GM21447 (cell line): ENCODE results near the gene NME5.
"Not testable (repeated sequence)": the region's sequence is repeated elsewhere in the genome, so short reads cannot be mapped to it uniquely, and the experiment has no call there.

Source experiments
- ATAC-seq: cut with Tn5 transposase; IDR thresholded peaks from one replicate; pipeline ENCODE4 v1.9.1; 2021; ENCODE audit not compliant: unreplicated experiment

NME5 gene

GRCh38 chr5:138138949-138139780, at the start of gene NME5:
NME5 (minus strand) TSS chr5:138139428; CDS start chr5:138138780, 648 bp downstream.
- ATAC-seq = no peak

GRCh38 chr5:138188626-138189025, 49.4 kb upstream of the NME5 start:
- ATAC-seq = no peak

GRCh38 chr5:138186002-138186447, 46.8 kb upstream of the NME5 start:
- no peak for ATAC-seq

- no peak for ATAC-seq
These were observed 43.6 kb upstream of the NME5 start for GRCh38 chr5:138182808-138183207.

GRCh38 chr5:138180841-138181240, 41.6 kb upstream of the NME5 start:
- no peak for ATAC-seq

- no peak for ATAC-seq
These were observed 41.1 kb upstream of the NME5 start for GRCh38 chr5:138180183-138180782.

GRCh38 chr5:138179277-138179857, 40.1 kb upstream of the NME5 start:
- ATAC-seq = no peak

GRCh38 chr5:138178516-138179276, 39.5 kb upstream of the NME5 start, which contains the start of the genes BRD8 and KIF20A:
BRD8 (minus strand) TSS chr5:138178630; CDS start chr5:138178614, 16 bp downstream.
KIF20A (plus strand) TSS chr5:138179112; CDS start chr5:138179681, 569 bp downstream.
- peak; percentile 82 for ATAC-seq

- peak; percentile 25 for ATAC-seq
These were observed 38.8 kb upstream of the NME5 start for GRCh38 chr5:138177941-138178515.

- no peak for ATAC-seq
These were observed 31.1 kb upstream of the NME5 start for GRCh38 chr5:138170299-138170698.

- ATAC-seq = no peak
These were observed 29.9 kb upstream of the NME5 start for GRCh38 chr5:138169124-138169523.

GRCh38 chr5:138163721-138164120, 24.5 kb upstream of the NME5 start:
- ATAC-seq = no peak

GRCh38 chr5:138160706-138161105, 21.5 kb upstream of the NME5 start:
- no peak for ATAC-seq

- ATAC-seq = no peak
These were observed 20.4 kb upstream of the NME5 start for GRCh38 chr5:138159666-138160065.

GRCh38 chr5:138157626-138158025, 18.4 kb upstream of the NME5 start:
- no peak for ATAC-seq

GRCh38 chr5:138155977-138156376, 16.7 kb upstream of the NME5 start:
- ATAC-seq = not testable (repeated sequence)

GRCh38 chr5:138149530-138149929, 10.3 kb upstream of the NME5 start:
- no peak for ATAC-seq

- no peak for ATAC-seq
These were observed 9.6 kb upstream of the NME5 start for GRCh38 chr5:138148811-138149210.

- ATAC-seq = not testable (repeated sequence)
These were observed 4.3 kb upstream of the NME5 start for GRCh38 chr5:138143578-138143977.

GRCh38 chr5:138141734-138142133, 2.5 kb upstream of the NME5 start:
- ATAC-seq = no peak

- ATAC-seq = no peak
These were observed 1.0 kb upstream of the NME5 start for GRCh38 chr5:138140268-138140667.
